HL-60 (cell line): ENCODE data around the gene DCDC1.

Experiments used
- DNase-seq, 2 experiments: peaks; one replicate each; pipeline ENCODE4 v3.0.0-alpha.2; 2010 to 2020; ENCODE audit warnings: low read depth in 1 of 2, low spot score in 1 of 2
- H3K27ac ChIP-seq: fragments of 250-450 bp; sonication (Bioruptor Pico); replicated peaks from 2 replicates; pipeline ENCODE4 v1.5.1; 2020; ENCODE audit warnings: mild to moderate bottlenecking, moderate library complexity
- H3K27me3 ChIP-seq: fragments of 250-450 bp; sonication (Bioruptor Pico); 2 replicates; pipeline ENCODE4 v1.5.1; 2021; ENCODE audit warnings: mild to moderate bottlenecking, moderate library complexity; ENCODE audit not compliant: insufficient read depth, poor library complexity, severe bottlenecking
- H3K4me3 ChIP-seq: replicated peaks from 2 replicates; pipeline ENCODE4 v1.5.1; 2011; ENCODE audit warnings: mild to moderate bottlenecking, control low read depth, low read length; ENCODE audit not compliant: insufficient read depth
- CTCF ChIP-seq: IDR thresholded peaks from one replicate; pipeline ENCODE4 v1.5.1; 2011; ENCODE audit warnings: low read length, control low read depth, inconsistent platforms; ENCODE audit not compliant: insufficient read depth
- GABPA ChIP-seq: IDR thresholded peaks from 2 replicates; pipeline ENCODE4 v1.6.1; 2012; ENCODE audit warnings: low read depth
- POLR2AphosphoS5 ChIP-seq: IDR thresholded peaks from 2 replicates; pipeline ENCODE4 v1.6.1; 2012; ENCODE audit warnings: low read depth
- REST ChIP-seq: IDR thresholded peaks from 2 replicates; pipeline ENCODE4 v1.6.1; 2012; ENCODE audit warnings: low read depth; ENCODE audit not compliant: insufficient replicate concordance
- SPI1 ChIP-seq: IDR thresholded peaks from 2 replicates; pipeline ENCODE4 v1.6.1; 2012; ENCODE audit warnings: low read depth, mild to moderate bottlenecking, borderline replicate concordance

Gene DCDC1

DNA sequence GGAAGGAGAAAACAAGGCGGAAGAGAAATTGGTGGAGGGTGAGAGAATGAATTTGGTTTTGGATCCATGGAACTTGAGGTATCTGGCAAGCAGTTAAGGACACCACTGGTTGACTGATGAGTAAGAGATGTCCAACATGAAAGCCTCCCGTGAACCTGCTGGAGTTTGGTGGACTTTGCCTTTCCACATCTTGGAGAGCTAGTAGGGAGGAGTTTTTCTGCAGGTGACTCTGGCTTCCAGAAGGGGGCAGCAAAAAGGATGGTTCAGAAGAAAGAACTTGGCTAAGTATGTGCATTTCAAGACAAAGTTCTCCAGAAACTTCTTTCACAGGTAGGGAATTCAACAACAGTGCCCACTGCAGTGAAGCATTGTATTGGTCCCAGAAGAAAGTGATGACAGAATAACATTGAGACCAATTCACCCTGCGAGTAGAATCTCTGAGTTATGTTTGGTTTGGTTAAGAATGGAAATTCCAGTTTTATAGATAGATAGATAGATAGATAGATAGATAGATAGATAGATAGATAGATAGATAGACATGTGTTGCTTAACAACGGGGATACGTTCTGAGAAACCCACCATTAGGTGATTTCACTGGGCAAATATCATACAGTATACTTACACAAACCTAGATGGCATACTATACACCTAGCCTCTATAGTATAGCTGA, 28.5 kb downstream of the DCDC1 start:
- no peak overlapping the region for H3K4me3 ChIP-seq
- no peak overlapping the region for H3K27ac ChIP-seq
- H3K27me3 ChIP-seq, result peaks cover 3% of the 10 kb centered on the region
- TF ChIP-seq REST, result no peak
- no peak for TF ChIP-seq GABPA
- no peak for TF ChIP-seq POLR2AphosphoS5
- TF ChIP-seq SPI1, result no peak
- TF ChIP-seq CTCF, result peak; percentile 40
- peak in 1 of 2 experiments; percentile 7 for DNase-seq

GRCh38 chr11:31337806-31338205, 31.7 kb downstream of the DCDC1 start:
- DNase-seq, result no peak
- no peak overlapping the region for H3K4me3 ChIP-seq
- no peak for TF ChIP-seq REST
- no peak for TF ChIP-seq CTCF
- no peak for TF ChIP-seq POLR2AphosphoS5
- TF ChIP-seq SPI1, result no peak
- TF ChIP-seq GABPA, result no peak
- H3K27me3 ChIP-seq, result peaks cover 3% of the 10 kb centered on the region
- H3K27ac ChIP-seq, result no peak overlapping the region

DNA sequence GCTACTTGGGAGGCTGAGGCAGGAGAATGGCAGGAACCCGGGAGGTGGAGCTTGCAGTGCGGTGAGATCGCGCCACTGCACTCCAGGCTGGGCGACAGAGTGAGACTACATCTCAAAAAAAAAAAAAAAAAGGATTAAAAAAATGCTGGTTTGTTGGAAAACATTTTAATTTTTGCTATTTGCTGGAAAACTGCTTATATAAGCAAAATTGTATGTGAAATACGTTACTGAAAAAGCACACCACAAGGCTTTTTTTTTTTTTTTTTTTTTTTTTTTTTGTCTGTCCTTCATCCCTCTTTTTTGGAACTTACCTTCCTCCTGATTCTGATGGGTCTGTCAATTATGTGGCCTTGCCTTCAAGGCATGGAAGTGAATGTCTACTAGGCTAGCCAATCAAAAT, 40.8 kb downstream of the DCDC1 start:
- no peak overlapping the region for H3K27ac ChIP-seq
- TF ChIP-seq SPI1, result no peak
- TF ChIP-seq REST, result no peak
- no peak for TF ChIP-seq POLR2AphosphoS5
- TF ChIP-seq GABPA, result no peak
- no peak for TF ChIP-seq CTCF
- H3K4me3 ChIP-seq, result no peak overlapping the region
- no peak for DNase-seq
- H3K27me3 ChIP-seq, result no peaks in the 10 kb centered on the region
